ENCODE results near the gene SYT1.

The SYT1 gene

DNA sequence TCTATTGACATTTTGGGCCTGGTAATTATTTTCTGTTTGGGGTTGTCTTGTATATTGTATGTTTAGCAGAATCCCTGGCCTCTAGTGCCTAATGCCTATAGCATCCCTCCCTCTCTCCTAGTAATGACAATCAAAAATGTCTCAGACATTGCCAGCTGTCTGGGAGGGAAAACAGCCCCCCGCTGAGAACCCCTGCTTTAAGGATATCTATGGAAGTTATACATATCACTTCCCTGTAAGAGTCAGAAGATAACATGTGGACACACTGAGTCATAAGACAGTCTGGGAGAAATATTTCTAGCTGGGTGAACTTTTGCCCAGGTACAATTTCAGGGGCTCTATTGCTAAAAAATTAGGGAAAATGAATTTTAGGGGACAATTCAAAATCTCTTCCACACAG is 571.2 kb downstream of the SYT1 start:
- in situ Hi-C loops (cut with MboI; ENCODE audit: low pct_unique_long_range_greater_than_20kb, low sequenced_read_pairs), result no loop called here
- DNase-seq, result no peak

DNA sequence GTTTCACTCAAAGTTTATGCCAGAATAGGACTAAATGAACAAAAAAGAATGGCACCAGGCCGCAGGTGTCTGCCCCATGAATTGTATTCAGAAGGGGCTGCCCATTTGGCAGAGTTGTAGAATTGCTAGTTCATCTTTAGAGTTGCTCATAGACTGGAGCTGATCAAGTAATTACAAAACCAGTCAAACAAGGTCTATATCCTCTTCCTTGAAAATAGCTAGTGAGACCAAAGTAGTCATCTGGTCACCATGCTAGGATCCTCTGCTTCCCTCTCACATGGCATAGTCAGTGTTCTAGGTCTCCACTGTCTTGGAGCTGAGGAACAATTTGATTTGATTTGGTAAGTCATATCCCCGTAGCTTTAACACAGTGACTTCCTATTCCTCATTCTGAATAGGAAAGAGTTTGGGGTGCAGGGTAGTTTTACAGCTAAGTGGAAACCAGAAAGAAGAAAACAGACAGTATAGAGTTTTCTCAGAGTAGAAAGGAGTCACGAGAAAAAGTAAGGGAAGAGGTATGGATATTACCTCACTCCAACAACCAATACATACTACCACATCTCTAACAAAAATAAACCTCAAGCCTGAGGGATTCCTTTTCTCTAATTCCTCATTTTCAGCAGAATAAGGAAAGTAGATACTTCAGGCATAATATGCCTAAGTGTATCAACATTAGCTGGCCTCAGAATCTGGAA is 574.1 kb downstream of the SYT1 start:
- no peak for DNase-seq

DNA sequence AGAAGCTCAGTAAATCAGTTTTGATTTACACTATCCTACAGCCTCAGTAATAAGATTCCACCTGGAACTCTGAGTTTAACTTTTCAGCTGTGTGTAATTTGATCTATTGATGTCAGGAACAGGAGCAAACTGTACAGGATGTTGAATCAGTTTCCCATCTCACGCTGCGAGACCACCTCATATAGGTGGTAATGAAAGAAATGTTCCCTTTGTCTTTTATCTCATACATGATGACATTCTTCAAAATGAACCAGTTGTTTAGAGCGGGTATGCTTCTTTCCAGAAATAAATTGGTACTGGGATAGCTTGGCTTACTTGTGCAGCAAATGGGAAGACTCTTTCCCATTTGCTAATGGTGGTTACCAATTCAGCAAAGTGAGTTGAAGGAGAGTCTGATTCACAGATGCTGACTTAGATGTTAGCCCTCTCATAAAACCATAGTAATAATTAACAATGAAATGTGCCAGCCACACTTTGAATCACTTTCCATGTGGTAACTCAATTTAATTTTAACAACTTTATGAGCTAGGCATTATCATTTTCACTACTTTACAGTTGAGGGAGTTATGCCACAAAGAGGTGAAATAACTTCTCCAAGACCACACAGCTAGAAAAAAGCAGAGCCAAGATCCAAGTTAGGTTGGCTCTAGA is 574.7 kb downstream of the SYT1 start:
- DNase-seq, result no peak
- in situ Hi-C loops (cut with MboI; ENCODE audit: low pct_unique_long_range_greater_than_20kb, low sequenced_read_pairs), result no loop called here

More for the DNA sequence above, 574.1 kb downstream of the SYT1 start:
- in situ Hi-C loops (cut with MboI; ENCODE audit: low pct_unique_long_range_greater_than_20kb, low sequenced_read_pairs), result no loop called here

DNA sequence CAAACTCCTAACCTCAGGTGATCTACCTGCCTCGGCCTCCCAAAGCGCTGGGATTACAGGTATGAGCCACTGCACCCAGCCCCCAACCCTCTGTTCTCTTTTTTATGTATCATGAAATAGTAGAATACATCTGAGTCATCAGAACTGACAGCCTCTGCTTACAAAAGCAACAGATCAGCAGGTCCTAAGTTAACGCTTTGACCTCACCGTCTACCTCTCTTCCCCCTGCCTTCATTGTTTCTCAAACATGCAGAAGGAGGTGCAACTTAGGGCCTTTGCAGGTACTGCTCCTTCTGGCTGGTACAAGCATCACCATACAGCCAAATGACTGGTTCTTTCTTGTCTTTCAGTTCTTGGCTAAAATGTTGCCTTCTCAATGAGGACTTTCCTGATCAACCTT is 577.0 kb downstream of the SYT1 start:
- in situ Hi-C loops (cut with MboI; ENCODE audit: low pct_unique_long_range_greater_than_20kb, low sequenced_read_pairs), result no loop called here
- no peak for DNase-seq

DNA sequence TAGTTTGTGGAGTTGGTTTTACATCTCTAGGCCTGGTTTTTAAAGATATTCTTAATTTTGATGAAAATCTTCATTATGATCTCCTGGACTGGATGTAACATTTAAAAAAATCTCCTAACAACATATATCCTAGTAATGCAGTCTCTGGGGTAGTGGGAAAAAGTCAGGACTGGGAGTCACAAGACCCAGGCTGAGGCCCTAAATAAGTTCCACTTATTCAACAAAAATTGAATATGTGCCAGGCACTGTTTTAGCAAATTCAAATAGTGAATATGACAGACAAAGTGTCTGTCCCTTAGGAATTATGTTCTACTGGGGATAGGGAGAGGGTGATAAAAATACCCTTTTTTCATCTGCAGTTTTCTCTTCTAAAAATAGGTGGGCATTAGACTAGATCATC is 577.8 kb downstream of the SYT1 start:
- no peak for DNase-seq
- in situ Hi-C loops (cut with MboI; ENCODE audit: low pct_unique_long_range_greater_than_20kb, low sequenced_read_pairs), result no loop called here

DNA sequence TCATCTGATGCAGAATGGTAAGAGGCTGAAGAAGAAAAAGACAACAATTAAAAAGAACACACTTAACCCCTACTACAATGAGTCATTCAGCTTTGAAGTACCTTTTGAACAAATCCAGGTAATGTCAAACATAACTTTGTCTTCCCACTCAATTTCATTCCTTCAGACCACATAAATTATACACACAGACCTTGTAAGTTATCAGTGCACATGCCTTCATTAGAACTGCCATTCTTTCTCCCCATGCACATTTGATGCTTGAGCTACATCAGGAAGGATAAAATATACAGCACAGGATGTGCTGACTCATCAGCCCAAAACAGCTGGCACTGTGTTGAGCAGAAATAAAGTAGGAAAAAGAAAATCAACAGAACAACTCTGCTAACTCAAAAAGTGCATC is 579.5 kb downstream of the SYT1 start:
- DNase-seq, result no peak
- in situ Hi-C loops (cut with MboI; ENCODE audit: low pct_unique_long_range_greater_than_20kb, low sequenced_read_pairs), result no loop called here

DNA sequence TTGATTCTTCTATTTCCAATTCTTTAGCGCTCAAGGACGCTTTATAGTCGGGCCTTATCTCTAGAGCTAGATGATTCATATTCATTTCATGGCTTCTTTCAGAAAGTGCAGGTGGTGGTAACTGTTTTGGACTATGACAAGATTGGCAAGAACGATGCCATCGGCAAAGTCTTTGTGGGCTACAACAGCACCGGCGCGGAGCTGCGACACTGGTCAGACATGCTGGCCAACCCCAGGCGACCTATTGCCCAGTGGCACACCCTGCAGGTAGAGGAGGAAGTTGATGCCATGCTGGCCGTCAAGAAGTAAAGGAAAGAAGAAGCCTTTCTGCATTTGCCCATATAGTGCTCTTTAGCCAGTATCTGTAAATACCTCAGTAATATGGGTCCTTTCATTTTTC is 584.2 kb downstream of the SYT1 start:
- in situ Hi-C loops (cut with MboI; ENCODE audit: low pct_unique_long_range_greater_than_20kb, low sequenced_read_pairs), result no loop called here
- no peak for DNase-seq

DNA sequence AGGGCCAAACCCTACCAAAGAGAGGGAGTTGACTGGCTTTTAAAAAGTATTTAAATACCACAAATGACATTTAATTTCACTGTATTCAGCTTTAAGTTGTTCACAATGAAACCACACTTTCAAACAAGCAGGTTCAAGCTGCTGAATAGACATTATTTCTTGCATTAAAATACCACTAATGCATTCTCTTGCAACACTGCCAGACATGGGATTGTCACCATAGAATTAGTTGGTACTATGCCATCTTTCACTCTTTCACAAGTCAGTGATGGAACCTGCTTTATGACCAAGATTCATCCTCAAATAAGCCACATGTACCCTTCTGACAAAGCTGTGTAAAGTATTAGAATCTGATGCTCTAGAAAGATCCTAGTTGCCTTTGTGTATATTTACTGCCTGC is 586.8 kb downstream of the SYT1 start:
- in situ Hi-C loops (cut with MboI; ENCODE audit: low pct_unique_long_range_greater_than_20kb, low sequenced_read_pairs), result no loop called here
- no peak for DNase-seq

DNA sequence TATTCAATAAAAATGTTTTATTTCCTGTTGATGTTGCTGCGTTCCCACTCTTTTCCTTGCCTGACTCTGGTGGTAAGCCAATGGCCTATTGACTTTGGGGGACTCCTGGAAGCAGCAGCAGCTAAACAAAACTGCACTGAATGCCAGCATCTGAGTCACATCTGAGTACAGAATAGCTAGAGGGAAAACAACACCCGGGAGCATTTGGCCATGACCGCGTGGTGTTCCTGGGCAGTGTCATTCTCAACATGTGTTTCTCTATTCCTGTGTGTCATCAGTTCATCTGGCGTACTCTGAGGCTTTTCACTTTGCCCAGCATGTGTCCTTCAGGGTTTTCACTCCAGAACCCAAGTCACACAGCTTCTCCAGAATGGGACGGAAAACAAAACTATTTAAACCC is 587.4 kb downstream of the SYT1 start:
- in situ Hi-C loops (cut with MboI; ENCODE audit: low pct_unique_long_range_greater_than_20kb, low sequenced_read_pairs), result no loop called here
- DNase-seq, result no peak

DNA sequence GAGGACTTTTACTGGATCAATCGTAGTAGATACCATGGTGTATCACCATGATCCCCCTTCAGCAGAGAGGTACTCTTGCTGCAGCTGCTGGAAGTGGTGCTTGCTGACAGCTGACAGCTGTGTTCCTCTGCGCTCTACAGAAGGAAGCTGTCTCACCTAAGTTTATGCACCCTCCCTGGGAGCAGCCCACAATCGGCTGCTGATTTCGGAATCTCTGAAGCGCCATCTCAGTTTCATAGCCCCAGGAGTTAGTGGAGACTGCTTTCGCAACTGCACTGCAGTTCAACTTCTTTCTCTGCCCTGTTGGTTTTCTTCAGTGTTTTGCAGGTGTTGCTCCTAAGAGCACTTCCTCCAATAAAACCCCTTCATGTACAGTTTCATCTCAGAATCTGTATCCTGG is 588.3 kb downstream of the SYT1 start:
- in situ Hi-C loops (cut with MboI; ENCODE audit: low pct_unique_long_range_greater_than_20kb, low sequenced_read_pairs), result no loop called here
- no peak for DNase-seq

DNA sequence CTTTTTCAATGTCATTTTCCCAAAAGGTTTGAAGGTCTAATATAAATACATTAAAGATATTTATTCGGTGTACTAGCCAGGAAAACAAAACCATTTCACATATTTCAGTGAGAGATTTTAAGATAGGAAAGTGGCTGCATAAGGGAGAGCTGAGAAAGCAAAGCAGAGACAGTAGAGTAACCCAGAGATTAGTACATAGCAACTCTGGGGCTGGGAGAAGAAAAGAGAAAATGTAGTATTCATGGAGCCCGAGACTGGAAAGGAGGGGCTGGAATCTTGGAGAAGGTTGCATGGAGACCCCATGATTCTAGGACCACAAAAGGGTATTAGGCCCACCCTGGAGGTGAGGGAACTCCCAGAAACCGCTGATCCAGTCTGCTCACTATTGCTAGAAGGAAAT is 589.2 kb downstream of the SYT1 start:
- no peak for DNase-seq
- in situ Hi-C loops (cut with MboI; ENCODE audit: low pct_unique_long_range_greater_than_20kb, low sequenced_read_pairs), result no loop called here

DNA sequence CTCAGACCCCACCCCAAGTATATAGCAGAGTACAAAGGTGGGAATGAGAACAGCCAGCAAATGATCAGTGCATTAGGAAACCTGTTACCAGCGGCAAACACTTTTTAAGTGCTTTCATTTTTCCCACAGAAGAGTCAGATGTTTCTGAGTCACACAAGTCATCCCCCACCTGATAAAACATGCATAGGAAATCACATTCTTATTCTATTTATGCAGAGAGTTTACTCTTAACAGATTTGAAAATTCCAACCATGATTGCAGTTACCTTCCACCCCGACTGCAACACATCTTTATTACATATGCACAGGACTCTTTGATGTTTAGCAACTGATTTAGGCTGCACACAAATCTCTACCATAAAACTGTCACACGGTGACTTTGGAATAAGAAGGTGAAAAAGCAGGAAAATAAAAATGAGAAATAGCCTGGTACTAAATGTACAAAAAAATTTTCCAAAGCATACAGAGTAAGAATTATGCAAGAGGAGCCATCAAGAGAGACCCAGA is 589.8 kb downstream of the SYT1 start:
- DNase-seq, result no peak
- in situ Hi-C loops (cut with MboI; ENCODE audit: low pct_unique_long_range_greater_than_20kb, low sequenced_read_pairs), result no loop called here

DNA sequence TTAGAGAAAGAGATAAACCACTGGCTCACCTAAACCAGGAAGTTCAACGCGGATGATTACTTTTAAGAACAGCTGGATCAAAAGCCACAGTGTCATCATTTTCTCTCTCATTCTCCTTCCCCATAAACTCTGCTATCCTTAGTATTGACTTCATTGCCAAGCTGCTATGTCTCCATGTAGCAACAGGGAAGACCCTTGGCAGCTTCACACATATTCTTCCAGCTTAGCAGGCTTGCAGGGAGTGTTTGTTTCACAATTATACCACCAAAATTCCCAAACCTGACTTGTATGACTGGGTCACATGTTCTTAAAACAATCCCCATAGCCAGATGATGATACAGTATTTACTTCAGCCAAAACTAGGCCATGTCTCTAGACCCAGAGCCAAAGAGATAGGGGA is 590.7 kb downstream of the SYT1 start:
- in situ Hi-C loops (cut with MboI; ENCODE audit: low pct_unique_long_range_greater_than_20kb, low sequenced_read_pairs), result no loop called here
- no peak for DNase-seq

DNA sequence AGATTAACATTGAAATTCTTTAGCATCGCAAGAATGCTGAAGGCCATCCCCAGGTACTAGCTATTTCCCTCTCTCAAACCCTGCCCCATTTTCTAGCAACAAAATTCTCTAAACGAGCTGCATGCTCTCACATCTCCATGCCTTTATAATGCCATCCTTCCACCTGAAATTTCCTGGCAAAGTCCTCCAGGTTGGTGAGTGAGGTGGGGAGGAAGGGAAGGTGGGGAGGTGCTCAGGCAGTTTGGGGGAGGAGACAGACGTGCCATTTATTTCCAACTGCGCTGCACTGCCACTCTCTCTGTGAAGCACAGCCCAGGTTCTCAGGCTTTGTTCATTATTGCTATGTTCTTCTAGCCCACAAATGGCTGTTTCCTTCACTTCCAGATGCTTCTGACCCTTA is 617.7 kb downstream of the SYT1 start:
- DNase-seq, result no peak
- in situ Hi-C loops (cut with MboI; ENCODE audit: low pct_unique_long_range_greater_than_20kb, low sequenced_read_pairs), result no loop called here

DNA sequence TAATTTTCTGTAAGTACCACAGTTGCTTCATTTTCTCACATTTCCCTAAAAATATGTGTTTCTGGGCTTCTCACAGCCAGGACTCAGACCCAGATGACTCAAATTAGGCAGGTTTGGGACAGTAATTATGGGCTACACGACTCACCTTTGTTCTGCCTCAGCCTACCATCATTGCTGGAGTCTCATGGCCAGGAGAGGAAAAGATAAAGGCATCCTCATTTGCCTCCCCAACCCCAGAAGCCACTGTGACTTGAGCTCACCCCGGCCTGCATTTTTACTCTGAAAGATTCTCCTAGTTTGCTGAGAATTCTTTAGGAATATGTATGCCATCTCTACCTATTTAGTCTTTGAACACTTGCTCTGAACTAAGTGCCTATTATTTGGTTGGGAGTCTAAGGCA is 618.3 kb downstream of the SYT1 start:
- no peak for DNase-seq
- in situ Hi-C loops (cut with MboI; ENCODE audit: low pct_unique_long_range_greater_than_20kb, low sequenced_read_pairs), result no loop called here

DNA sequence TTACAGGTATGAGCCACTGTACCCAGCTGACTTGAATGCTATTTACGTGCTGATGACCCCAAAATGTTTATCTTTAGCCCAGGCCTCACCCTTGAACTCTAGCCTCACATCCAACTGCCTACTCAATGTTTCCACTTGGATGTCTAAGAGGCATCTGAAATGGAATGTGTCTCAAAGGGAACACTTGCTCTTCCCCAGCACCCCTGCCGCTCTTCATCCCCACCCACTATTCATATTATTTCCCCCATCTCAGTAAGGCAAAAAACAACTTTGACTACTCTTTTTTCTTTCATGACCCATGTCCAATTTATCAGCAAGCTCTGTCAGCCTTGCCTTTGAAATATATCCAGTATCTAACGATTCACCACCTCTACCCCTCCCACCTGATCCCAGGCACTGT is 621.6 kb downstream of the SYT1 start:
- in situ Hi-C loops (cut with MboI; ENCODE audit: low pct_unique_long_range_greater_than_20kb, low sequenced_read_pairs), result no loop called here
- no peak for DNase-seq

DNA sequence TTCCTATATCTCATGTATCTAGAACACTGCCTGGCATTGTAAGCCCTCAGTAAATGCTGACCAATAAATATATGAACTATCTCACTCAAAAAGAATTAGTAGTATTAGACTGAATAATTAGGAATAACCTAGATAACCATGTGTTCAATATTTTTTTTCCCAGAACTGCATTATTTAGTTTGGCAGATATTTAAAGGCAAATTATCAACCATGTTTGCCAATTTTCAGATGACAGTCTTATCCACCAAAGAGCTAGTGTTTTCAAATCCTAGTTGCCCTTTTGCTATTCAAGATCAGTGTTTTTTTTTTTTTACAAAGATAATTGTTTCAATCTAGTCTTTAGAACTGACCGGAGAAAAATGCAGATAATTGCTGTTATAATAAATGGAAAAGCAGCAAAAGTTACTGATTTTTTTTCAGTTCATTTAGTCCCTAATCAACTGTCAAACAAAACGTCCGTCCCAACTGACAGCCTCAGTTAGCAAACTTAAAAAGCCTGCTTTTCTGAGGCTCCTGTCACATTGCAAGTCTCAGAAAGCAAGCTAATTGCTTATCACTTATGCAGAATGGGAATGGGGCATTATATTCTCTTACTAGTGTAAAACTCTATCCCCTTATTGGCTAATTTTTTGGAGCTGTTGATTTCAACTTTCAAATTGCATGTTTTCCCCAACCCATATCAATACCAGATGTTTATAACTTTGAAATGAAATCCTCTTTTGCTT is 623.0 kb downstream of the SYT1 start:
- in situ Hi-C loops (cut with MboI; ENCODE audit: low pct_unique_long_range_greater_than_20kb, low sequenced_read_pairs), result no loop called here

More for the DNA sequence above, 623.0 kb downstream of the SYT1 start:
- no peak for DNase-seq

All from KBM-7 (cell line).